IMR-90 (cell line): ENCODE data around the gene CFP.

Source experiments
- CEBPB ChIP-seq: IDR thresholded peaks from 2 replicates; pipeline ENCODE4 v1.6.1; 2012; ENCODE audit warnings: low read depth, low read length, improper control_type of control experiment
- FOS ChIP-seq: fragments of 150-350 bp; IDR thresholded peaks from 2 replicates; pipeline ENCODE4 v1.6.1; 2016; ENCODE audit warnings: low read depth, low read length
- MXI1 ChIP-seq: IDR thresholded peaks from 2 replicates; pipeline ENCODE4 v1.6.1; 2012; ENCODE audit warnings: low read depth, mild to moderate bottlenecking, low read length, moderate library complexity, borderline replicate concordance
- POLR2A ChIP-seq: IDR thresholded peaks from 2 replicates; pipeline ENCODE4 v1.6.1; 2012; ENCODE audit warnings: mild to moderate bottlenecking, low read depth, low read length
- RAD21 ChIP-seq: IDR thresholded peaks from 2 replicates; pipeline ENCODE4 v1.6.1; 2012; ENCODE audit warnings: low read length, improper control_type of control experiment
- SMC3 ChIP-seq: fragments of 150-350 bp; IDR thresholded peaks from 2 replicates; pipeline ENCODE4 v1.6.1; 2016; ENCODE audit warnings: low read depth, mild to moderate bottlenecking, antibody characterized with exemption, low read length, moderate library complexity
- TF ChIP-seq, protein P1 (sequence below): conservative IDR thresholded peaks from 2 replicates; pipeline ENCODE4 v1.5.1; 2012; ENCODE audit warnings: mild to moderate bottlenecking, low read depth, low read length, improper control_type of control experiment
- TF ChIP-seq, protein P2 (sequence below): fragments of 150-350 bp; IDR thresholded peaks from 2 replicates; pipeline ENCODE4 v1.6.1; 2017; ENCODE audit warnings: mild to moderate bottlenecking, antibody characterized with exemption, low read length, low read depth
- TF ChIP-seq, protein P3 (sequence below): fragments of 150-350 bp; IDR thresholded peaks from 2 replicates; pipeline ENCODE4 v1.6.1; 2016; ENCODE audit warnings: low read depth, mild to moderate bottlenecking, low read length, moderate library complexity, borderline replicate concordance

GRCh38 chrX:47638816-47639215 is 9.1 kb upstream of the CFP start:
- TF ChIP-seq, protein P1, sequence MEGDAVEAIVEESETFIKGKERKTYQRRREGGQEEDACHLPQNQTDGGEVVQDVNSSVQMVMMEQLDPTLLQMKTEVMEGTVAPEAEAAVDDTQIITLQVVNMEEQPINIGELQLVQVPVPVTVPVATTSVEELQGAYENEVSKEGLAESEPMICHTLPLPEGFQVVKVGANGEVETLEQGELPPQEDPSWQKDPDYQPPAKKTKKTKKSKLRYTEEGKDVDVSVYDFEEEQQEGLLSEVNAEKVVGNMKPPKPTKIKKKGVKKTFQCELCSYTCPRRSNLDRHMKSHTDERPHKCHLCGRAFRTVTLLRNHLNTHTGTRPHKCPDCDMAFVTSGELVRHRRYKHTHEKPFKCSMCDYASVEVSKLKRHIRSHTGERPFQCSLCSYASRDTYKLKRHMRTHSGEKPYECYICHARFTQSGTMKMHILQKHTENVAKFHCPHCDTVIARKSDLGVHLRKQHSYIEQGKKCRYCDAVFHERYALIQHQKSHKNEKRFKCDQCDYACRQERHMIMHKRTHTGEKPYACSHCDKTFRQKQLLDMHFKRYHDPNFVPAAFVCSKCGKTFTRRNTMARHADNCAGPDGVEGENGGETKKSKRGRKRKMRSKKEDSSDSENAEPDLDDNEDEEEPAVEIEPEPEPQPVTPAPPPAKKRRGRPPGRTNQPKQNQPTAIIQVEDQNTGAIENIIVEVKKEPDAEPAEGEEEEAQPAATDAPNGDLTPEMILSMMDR = no peak
- TF ChIP-seq POLR2A (no peak), CEBPB (no peak), RAD21 (no peak), SMC3 (no peak), FOS (no peak), MXI1 (no peak)
- TF ChIP-seq, protein P2, sequence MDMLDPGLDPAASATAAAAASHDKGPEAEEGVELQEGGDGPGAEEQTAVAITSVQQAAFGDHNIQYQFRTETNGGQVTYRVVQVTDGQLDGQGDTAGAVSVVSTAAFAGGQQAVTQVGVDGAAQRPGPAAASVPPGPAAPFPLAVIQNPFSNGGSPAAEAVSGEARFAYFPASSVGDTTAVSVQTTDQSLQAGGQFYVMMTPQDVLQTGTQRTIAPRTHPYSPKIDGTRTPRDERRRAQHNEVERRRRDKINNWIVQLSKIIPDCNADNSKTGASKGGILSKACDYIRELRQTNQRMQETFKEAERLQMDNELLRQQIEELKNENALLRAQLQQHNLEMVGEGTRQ = no peak
- TF ChIP-seq, protein P3, sequence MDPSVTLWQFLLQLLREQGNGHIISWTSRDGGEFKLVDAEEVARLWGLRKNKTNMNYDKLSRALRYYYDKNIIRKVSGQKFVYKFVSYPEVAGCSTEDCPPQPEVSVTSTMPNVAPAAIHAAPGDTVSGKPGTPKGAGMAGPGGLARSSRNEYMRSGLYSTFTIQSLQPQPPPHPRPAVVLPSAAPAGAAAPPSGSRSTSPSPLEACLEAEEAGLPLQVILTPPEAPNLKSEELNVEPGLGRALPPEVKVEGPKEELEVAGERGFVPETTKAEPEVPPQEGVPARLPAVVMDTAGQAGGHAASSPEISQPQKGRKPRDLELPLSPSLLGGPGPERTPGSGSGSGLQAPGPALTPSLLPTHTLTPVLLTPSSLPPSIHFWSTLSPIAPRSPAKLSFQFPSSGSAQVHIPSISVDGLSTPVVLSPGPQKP = no peak
